ENCODE measurements around the gene MYO1D.

DNA sequence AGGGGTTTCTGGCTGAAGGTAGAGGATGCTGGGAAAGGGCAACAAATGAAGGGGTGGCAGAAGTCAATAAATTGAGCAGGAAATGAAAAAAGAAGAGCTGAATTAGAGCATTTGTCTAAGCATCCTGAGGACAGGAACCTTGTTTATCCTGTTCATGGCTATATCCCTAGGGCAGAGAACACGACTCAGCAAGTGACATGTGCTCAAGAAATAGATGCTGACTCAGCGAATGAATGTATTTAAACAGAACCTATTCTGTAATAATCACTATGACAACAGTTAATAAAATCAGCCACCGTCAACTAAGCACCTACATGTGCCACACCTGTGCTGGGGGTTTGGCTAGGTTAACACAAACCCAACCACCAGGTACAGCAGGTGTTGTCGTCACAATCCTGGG lies 309.8 kb downstream of the MYO1D start:
- TF ChIP-seq, protein P1, sequence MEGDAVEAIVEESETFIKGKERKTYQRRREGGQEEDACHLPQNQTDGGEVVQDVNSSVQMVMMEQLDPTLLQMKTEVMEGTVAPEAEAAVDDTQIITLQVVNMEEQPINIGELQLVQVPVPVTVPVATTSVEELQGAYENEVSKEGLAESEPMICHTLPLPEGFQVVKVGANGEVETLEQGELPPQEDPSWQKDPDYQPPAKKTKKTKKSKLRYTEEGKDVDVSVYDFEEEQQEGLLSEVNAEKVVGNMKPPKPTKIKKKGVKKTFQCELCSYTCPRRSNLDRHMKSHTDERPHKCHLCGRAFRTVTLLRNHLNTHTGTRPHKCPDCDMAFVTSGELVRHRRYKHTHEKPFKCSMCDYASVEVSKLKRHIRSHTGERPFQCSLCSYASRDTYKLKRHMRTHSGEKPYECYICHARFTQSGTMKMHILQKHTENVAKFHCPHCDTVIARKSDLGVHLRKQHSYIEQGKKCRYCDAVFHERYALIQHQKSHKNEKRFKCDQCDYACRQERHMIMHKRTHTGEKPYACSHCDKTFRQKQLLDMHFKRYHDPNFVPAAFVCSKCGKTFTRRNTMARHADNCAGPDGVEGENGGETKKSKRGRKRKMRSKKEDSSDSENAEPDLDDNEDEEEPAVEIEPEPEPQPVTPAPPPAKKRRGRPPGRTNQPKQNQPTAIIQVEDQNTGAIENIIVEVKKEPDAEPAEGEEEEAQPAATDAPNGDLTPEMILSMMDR (IDR thresholded peaks at IDR 0.05): no peak
- no peak for TF ChIP-seq POLR2A (IDR thresholded peaks at IDR 0.05)

All from adrenal gland (tissue), 5 donors.